ENCODE measurements around the gene LZTR1. TPM values are rescaled to one million over a fixed set of nuclear protein-coding genes. Genes with fewer than 3 reads are reported as not detected.
"Not testable (repeated sequence)": the region's sequence is repeated elsewhere in the genome, so short reads cannot be mapped to it uniquely, and the experiment has no call there.

Gene LZTR1
- total and polyA plus RNA-seq, 2 experiments from 2014 or later = 29.7 to 80.1 TPM

- H3K27ac ChIP-seq = peak overlapping the region; percentile 43
- peaks cover 66% of the 10 kb centered on the region for H4K20me1 ChIP-seq (ENCODE audit: insufficient read depth)
- H3K9me2 ChIP-seq (ENCODE audit: insufficient read depth) = no peaks in the 10 kb centered on the region
- in situ Hi-C loops (cut with MboI) = no loop called here
- H3F3A ChIP-seq (ENCODE audit: insufficient read depth) = peaks cover 32% of the 10 kb centered on the region
- H3K79me2 ChIP-seq (ENCODE audit: insufficient read depth) = peaks cover 100% of the 10 kb centered on the region
- no peak overlapping the region for H3K4me2 ChIP-seq (ENCODE audit: unreplicated experiment)
- no peaks in the 10 kb centered on the region for H3K9me3 ChIP-seq (ENCODE audit: low read depth)
- 68 to 69% methylated on average over 4 of the region's 4 CpGs for WGBS, 2 experiments (ENCODE audit: low coverage in 1 of 2, low lambda C conversion rate in 2 of 2, missing lambda C conversion rate in 2 of 2)
- peaks cover 33% of the 10 kb centered on the region for H3K4me1 ChIP-seq (ENCODE audit: insufficient read depth)
- H3K4me3 ChIP-seq = no peak overlapping the region
- no peaks in the 10 kb centered on the region for H3K36me3 ChIP-seq (ENCODE audit: low read depth)
- no peak overlapping the region for H3K9ac ChIP-seq
- TF ChIP-seq EZH2 (IDR thresholded peaks at IDR 0.05; ENCODE audit: insufficient read depth, poor library complexity, severe bottlenecking) (no peak), EZH2phosphoT487 (IDR thresholded peaks at IDR 0.05; ENCODE audit: insufficient read depth, low read depth) (no peak)
- DNase-seq = peak; percentile 48
- H3K27me3 ChIP-seq (replicated peaks; ENCODE audit: insufficient read depth) = no peaks in the 10 kb centered on the region
- no peak overlapping the region for H2AFZ ChIP-seq
Observed at GRCh38 chr22:20940904-20941385, 41.2 kb upstream of the LZTR1 start.

- in situ Hi-C loops (cut with MboI); H3K9me2 ChIP-seq (ENCODE audit: insufficient read depth); H3K27ac ChIP-seq; H3K9me3 ChIP-seq (ENCODE audit: low read depth); H2AFZ ChIP-seq; H3K36me3 ChIP-seq (ENCODE audit: low read depth); H3K4me2 ChIP-seq (ENCODE audit: unreplicated experiment); H3K27me3 ChIP-seq (replicated peaks; ENCODE audit: insufficient read depth); DNase-seq; H3K9ac ChIP-seq; H3K4me3 ChIP-seq: not testable (repeated sequence)
- Histone ChIP-seq H4K20me1 (ENCODE audit: insufficient read depth) (peaks cover 72% of the 10 kb centered on the region), H3K4me1 (ENCODE audit: insufficient read depth) (peaks cover 42% of the 10 kb centered on the region), H3F3A (ENCODE audit: insufficient read depth) (peaks cover 32% of the 10 kb centered on the region), H3K79me2 (ENCODE audit: insufficient read depth) (peaks cover 100% of the 10 kb centered on the region)
- WGBS, 2 experiments (ENCODE audit: low coverage in 1 of 2, low lambda C conversion rate in 2 of 2, missing lambda C conversion rate in 2 of 2) = 84 to 86% methylated on average over 7 of the region's 7 CpGs
Observed at GRCh38 chr22:20942203-20942902, 39.7 kb upstream of the LZTR1 start.

- no peaks in the 10 kb centered on the region for H3K27me3 ChIP-seq (replicated peaks; ENCODE audit: insufficient read depth)
- no peak overlapping the region for H2AFZ ChIP-seq
- peaks cover 100% of the 10 kb centered on the region for H3K79me2 ChIP-seq (ENCODE audit: insufficient read depth)
- WGBS, 2 experiments (ENCODE audit: low coverage in 1 of 2, low lambda C conversion rate in 2 of 2, missing lambda C conversion rate in 2 of 2) = 75 to 78% methylated on average over 8 of the region's 8 CpGs
- in situ Hi-C loops (cut with MboI) = no loop called here
- H3K36me3 ChIP-seq (ENCODE audit: low read depth) = no peaks in the 10 kb centered on the region
- H3K4me1 ChIP-seq (ENCODE audit: insufficient read depth) = peaks cover 35% of the 10 kb centered on the region
- no peak overlapping the region for H3K27ac ChIP-seq
- no peak overlapping the region for H3K4me2 ChIP-seq (ENCODE audit: unreplicated experiment)
- H3K9me2 ChIP-seq (ENCODE audit: insufficient read depth) = no peaks in the 10 kb centered on the region
- peaks cover 69% of the 10 kb centered on the region for H4K20me1 ChIP-seq (ENCODE audit: insufficient read depth)
- TF ChIP-seq EZH2 (IDR thresholded peaks at IDR 0.05; ENCODE audit: insufficient read depth, poor library complexity, severe bottlenecking) = no peak
- no peak for TF ChIP-seq EZH2phosphoT487 (IDR thresholded peaks at IDR 0.05; ENCODE audit: insufficient read depth, low read depth)
- H3F3A ChIP-seq (ENCODE audit: insufficient read depth) = peaks cover 32% of the 10 kb centered on the region
- no peak for DNase-seq
- H3K9me3 ChIP-seq (ENCODE audit: low read depth) = no peaks in the 10 kb centered on the region
- no peak overlapping the region for H3K4me3 ChIP-seq
- H3K9ac ChIP-seq = no peak overlapping the region
Observed at GRCh38 chr22:20943104-20943933, 38.8 kb upstream of the LZTR1 start.

GRCh38 chr22:20944042-20944441 is 38.1 kb upstream of the LZTR1 start:
- peaks cover 32% of the 10 kb centered on the region for H3F3A ChIP-seq (ENCODE audit: insufficient read depth)
- 3 to 8% methylated on average over 1 of the region's 1 CpG for WGBS, 2 experiments (ENCODE audit: low coverage in 1 of 2, low lambda C conversion rate in 2 of 2, missing lambda C conversion rate in 2 of 2)
- no peaks in the 10 kb centered on the region for H3K9me3 ChIP-seq (ENCODE audit: low read depth)
- no peak overlapping the region for H3K27ac ChIP-seq
- no peak overlapping the region for H3K4me3 ChIP-seq
- H3K27me3 ChIP-seq (replicated peaks; ENCODE audit: insufficient read depth) = no peaks in the 10 kb centered on the region
- peaks cover 100% of the 10 kb centered on the region for H3K79me2 ChIP-seq (ENCODE audit: insufficient read depth)
- H3K4me1 ChIP-seq (ENCODE audit: insufficient read depth) = peaks cover 34% of the 10 kb centered on the region
- H3K9ac ChIP-seq = no peak overlapping the region
- H3K4me2 ChIP-seq (ENCODE audit: unreplicated experiment) = no peak overlapping the region
- in situ Hi-C loops (cut with MboI) = no loop called here
- H2AFZ ChIP-seq = no peak overlapping the region
- TF ChIP-seq EZH2 (IDR thresholded peaks at IDR 0.05; ENCODE audit: insufficient read depth, poor library complexity, severe bottlenecking) = no peak
- TF ChIP-seq EZH2phosphoT487 (IDR thresholded peaks at IDR 0.05; ENCODE audit: insufficient read depth, low read depth) = no peak
- DNase-seq = no peak
- H4K20me1 ChIP-seq (ENCODE audit: insufficient read depth) = peaks cover 67% of the 10 kb centered on the region
- no peaks in the 10 kb centered on the region for H3K9me2 ChIP-seq (ENCODE audit: insufficient read depth)
- H3K36me3 ChIP-seq (ENCODE audit: low read depth) = no peaks in the 10 kb centered on the region

Measured in GM23248 (cell line).